ENCODE data around the gene EIF3K.

GRCh38 chr19:38619361-38620174, 580 bp downstream of the EIF3K start:
- TF ChIP-seq ARNTL (CRISPR knock-in tag; IDR thresholded peaks at IDR 0.05; ENCODE audit: borderline replicate concordance, low read depth) (no peak), ZFP3 (CRISPR knock-in tag; IDR thresholded peaks at IDR 0.05) (no peak), ZNF8 (CRISPR knock-in tag; IDR thresholded peaks at IDR 0.05) (no peak), ZFP30 (CRISPR knock-in tag; IDR thresholded peaks at IDR 0.05) (no peak), POU6F1 (CRISPR knock-in tag; IDR thresholded peaks at IDR 0.05; ENCODE audit: borderline replicate concordance, low read depth) (no peak), ZNF565 (CRISPR knock-in tag; conservative IDR thresholded peaks at IDR 0.05; ENCODE audit: low read depth) (no peak), PPARA (CRISPR knock-in tag; IDR thresholded peaks at IDR 0.05; ENCODE audit: borderline replicate concordance) (no peak)

Data from SK-N-SH treated with all-trans-retinoic acid at 6 μM for 48 hours (cell line).